Heart left ventricle (tissue), 13 donors: ENCODE data around the gene ANGPTL4.

ENCODE experiments used
- POLR2A ChIP-seq, 2 donors: fragments of 450-650 bp; IDR thresholded peaks; one replicate each; pipeline ENCODE4 v1.6.1; 2017; ENCODE audit warnings: antibody characterized with exemption in 2 of 2, mild to moderate bottlenecking in 2 of 2, moderate library complexity in 2 of 2
- TF ChIP-seq, protein P1 (sequence below), 12 donors: fragments of 200-600 bp; sonication (generic) in 4 of 12; IDR thresholded peaks; one replicate each; pipeline versions ENCODE4 v1.5.0 to v1.8.0; 2018 to 2022; ENCODE audit warnings: antibody characterized with exemption in 12 of 12, mild to moderate bottlenecking in 5 of 12
- donor health status: ischemic (EF 13 %, LVEDD 7.1; RV severe dilation, severe dysfunction).
- donor health status: DM: no; HTN: yes; CAD: no.
- donor health status: DM: no; HTN: no; CAD: no.
- donor health status: ischemic (EF 25% LVEDD 6.9; RV normal size, moderate dysfunction).
- donor health status: ischemic (EF 25% LVEDD 5.7; RV mildly dilated, moderate dysfunction).
- donor health status: ischemic (EF 35%, LVEDD 5.7; RV mildly dilated, moderate dysfunction).
- donor health status: nonischemic (EF 11% LVEDD 7.7; RV severe dilation, severe dysfunction).
- donor health status: DM: yes; HTN: yes; CAD: no.
- donor health status: PGD.
- donor health status: ischemic (EF 29% LVEDD 5.4; RV normal size, mild dysfunction).
- donor health status: nonischemic (EF 23%, LVEDD 6.1; RV moderate dilation, normal function).

DNA sequence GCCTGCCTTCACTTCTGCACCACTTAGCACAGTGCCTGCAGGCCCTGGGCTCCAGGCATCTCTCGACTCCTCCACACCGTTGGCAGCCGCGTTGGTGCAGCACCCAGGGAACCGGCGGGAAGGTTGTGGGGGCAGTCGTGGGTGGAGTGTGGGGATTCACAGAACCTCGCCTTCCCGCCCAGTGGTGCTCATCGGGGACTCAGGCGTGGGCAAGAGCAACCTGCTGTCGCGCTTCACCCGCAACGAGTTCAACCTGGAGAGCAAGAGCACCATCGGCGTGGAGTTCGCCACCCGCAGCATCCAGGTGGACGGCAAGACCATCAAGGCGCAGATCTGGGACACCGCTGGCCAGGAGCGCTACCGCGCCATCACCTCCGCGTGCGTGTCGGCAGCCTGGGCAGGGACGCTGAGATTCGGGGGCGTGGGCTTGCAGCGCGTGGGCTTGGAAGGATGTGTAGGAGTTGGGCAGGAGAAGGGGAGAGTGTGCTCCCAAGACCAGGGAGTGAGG lies 35.8 kb downstream of the ANGPTL4 start:
- TF ChIP-seq, protein P1, sequence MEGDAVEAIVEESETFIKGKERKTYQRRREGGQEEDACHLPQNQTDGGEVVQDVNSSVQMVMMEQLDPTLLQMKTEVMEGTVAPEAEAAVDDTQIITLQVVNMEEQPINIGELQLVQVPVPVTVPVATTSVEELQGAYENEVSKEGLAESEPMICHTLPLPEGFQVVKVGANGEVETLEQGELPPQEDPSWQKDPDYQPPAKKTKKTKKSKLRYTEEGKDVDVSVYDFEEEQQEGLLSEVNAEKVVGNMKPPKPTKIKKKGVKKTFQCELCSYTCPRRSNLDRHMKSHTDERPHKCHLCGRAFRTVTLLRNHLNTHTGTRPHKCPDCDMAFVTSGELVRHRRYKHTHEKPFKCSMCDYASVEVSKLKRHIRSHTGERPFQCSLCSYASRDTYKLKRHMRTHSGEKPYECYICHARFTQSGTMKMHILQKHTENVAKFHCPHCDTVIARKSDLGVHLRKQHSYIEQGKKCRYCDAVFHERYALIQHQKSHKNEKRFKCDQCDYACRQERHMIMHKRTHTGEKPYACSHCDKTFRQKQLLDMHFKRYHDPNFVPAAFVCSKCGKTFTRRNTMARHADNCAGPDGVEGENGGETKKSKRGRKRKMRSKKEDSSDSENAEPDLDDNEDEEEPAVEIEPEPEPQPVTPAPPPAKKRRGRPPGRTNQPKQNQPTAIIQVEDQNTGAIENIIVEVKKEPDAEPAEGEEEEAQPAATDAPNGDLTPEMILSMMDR (IDR thresholded peaks at IDR 0.05), result no peak
- TF ChIP-seq POLR2A (IDR thresholded peaks at IDR 0.05), result no peak
